Omental fat pad (tissue), 4 donors: ENCODE measurements around the gene CAMSAP1. TPM values are rescaled to one million over a fixed set of nuclear protein-coding genes. Genes with fewer than 3 reads are reported as not detected.
"Not testable (repeated sequence)": the region's sequence is repeated elsewhere in the genome, so short reads cannot be mapped to it uniquely, and the experiment has no call there.

Experiments used
- ATAC-seq: fragments of 150-250 bp; one replicate; pipeline ENCODE4 v1.9.1; 2016; ENCODE audit warnings: mild to moderate bottlenecking, moderate library complexity; ENCODE audit not compliant: low FRiP score
- DNase-seq: peaks from one replicate; pipeline ENCODE4 v3.0.0-alpha.2; 2019; ENCODE audit warnings: low spot score
- total RNA-seq, 4 donors: library from RNA; depleted of rRNA; stranded (reverse); fragments of >200 nt; gene quantifications; one replicate each; pipeline ENCODE4 v1.1.0, GENCODE V29; 2016
- TF ChIP-seq, protein P1 (sequence below), 3 donors: fragments of 450-650 bp; IDR thresholded peaks; one replicate each; pipeline ENCODE4 v1.5.1; 2016 to 2017; ENCODE audit warnings: antibody characterized with exemption in 3 of 3, mild to moderate bottlenecking in 3 of 3, moderate library complexity in 2 of 3

CAMSAP1 gene
- total RNA-seq, 4 donors from 2014 or later, result 22.3 to 52.5 (median 33.2) TPM

DNA sequence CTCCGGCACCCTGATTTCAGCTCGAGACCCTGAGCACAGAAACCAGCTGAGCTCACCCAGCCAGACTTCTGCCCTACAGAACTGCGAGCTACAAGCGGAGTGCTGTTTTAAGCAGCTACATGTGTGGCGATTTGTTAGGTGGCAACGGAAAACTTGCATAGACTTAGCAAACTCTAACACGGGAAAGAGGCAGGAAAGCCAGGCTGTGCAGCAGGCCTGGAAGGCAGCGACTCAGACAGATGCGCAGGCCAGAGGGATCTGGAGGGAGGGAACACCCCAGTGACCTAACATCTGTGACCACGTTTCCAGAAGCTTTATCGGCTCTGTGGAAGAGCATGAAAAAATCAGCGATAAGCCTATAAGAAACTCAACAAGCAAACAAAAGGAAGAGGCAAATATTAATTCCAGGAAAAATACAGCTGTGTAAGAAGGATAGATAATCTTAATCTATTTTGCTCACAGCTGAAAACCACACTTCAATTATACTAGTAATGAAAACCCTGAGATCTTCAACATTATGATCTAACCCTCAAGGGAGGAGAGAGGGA lies 42.9 kb upstream of the CAMSAP1 start:
- no peak for DNase-seq
- no peak for ATAC-seq
- TF ChIP-seq, protein P1, sequence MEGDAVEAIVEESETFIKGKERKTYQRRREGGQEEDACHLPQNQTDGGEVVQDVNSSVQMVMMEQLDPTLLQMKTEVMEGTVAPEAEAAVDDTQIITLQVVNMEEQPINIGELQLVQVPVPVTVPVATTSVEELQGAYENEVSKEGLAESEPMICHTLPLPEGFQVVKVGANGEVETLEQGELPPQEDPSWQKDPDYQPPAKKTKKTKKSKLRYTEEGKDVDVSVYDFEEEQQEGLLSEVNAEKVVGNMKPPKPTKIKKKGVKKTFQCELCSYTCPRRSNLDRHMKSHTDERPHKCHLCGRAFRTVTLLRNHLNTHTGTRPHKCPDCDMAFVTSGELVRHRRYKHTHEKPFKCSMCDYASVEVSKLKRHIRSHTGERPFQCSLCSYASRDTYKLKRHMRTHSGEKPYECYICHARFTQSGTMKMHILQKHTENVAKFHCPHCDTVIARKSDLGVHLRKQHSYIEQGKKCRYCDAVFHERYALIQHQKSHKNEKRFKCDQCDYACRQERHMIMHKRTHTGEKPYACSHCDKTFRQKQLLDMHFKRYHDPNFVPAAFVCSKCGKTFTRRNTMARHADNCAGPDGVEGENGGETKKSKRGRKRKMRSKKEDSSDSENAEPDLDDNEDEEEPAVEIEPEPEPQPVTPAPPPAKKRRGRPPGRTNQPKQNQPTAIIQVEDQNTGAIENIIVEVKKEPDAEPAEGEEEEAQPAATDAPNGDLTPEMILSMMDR (IDR thresholded peaks at IDR 0.05), result no peak

DNA sequence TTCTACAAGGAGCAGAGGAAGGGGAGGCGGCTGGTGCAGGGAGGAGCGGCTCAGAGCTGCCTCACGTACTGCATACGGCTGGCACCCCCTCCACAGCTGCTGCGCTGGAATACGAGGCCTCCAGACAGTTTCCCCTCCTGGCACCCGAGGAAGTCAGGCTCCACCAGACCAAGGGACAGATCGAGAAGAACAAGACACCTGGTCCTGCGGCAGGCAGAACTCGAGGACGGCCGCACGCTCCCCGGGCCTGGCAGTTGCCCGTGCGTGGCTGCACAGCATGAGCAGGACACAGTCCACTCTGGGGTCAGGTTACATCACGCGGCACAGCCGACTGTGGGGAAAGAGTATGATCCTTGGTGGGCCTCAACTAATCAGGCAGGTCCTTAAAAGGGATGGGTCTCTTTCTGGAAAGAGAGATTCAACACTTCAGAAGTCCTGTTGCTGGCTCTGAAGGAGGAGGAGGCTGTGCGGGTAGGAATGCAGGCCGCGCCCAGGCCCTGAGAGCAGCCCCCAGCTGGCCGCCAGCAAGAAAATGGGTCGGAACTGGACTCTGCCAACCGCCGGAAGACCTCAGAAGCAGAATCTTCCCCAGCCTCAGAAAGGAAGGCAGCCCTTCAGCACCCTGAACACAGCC lies 42.3 kb upstream of the CAMSAP1 start:
- ATAC-seq (no peak), DNase-seq (no peak)
- TF ChIP-seq, protein P1 (IDR thresholded peaks at IDR 0.05), result no peak

DNA sequence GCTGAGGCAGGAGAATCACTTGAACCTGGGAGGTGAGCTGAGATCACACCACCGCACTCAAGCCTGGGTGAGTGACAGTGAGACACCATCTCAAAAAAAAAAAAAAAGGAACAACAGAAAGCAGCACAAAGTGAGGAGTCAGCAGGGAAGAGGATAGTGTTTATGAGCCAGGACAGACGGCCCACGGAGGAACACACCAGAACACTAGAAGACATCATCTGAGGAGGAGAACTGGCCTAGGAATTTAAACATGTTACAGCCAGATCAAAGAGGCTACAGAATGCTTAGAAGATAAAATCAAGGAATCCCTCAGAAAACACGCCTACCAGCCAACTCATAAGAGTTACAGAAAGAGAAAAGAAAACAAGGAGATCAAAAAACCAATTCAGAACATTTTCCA lies 41.6 kb upstream of the CAMSAP1 start:
- TF ChIP-seq, protein P1 (IDR thresholded peaks at IDR 0.05), result no peak
- ATAC-seq (no peak), DNase-seq (no peak)

DNA sequence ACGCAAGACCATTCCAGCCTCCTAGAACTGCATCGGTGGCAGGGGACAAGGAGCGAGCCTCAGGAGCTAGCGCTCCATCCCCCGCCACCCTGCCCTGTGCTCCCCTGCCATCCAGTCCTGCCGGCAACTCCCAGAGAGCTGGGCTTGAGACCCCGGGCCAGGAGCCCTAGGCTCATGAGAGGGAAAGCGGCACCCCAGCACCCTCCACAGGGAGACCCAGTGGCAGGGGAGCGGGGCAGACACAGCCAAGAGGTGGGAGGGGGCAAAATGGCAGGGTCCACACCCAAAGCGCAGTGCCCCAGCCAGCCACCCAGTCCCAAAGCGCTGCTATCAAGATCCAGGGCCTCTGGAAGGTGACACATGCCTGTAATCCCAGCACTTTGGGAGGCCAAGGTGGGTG lies 41.1 kb upstream of the CAMSAP1 start:
- ATAC-seq (no peak), DNase-seq (no peak)
- TF ChIP-seq, protein P1 (IDR thresholded peaks at IDR 0.05), result no peak

DNA sequence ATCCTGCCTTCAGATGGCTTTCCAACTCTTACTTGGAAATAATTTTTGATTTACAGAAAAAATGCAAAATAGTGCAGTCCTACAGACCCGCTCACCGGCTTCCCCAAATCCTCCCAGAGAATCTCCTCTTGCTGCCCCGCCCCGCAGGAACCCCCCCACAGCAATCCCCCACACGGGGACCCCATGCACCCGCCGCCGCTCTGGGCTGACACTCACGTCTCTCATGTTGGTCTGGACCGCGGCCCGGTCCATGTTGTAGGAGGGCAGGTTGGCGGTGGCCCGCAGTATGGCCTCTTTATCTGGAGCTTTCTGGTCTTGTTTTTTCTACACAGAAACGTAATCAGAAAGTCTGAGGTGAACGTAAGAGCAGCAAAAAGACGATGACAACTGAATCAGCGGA lies 40.2 kb upstream of the CAMSAP1 start:
- ATAC-seq (no peak), DNase-seq (no peak)
- TF ChIP-seq, protein P1 (IDR thresholded peaks at IDR 0.05), result no peak

DNA sequence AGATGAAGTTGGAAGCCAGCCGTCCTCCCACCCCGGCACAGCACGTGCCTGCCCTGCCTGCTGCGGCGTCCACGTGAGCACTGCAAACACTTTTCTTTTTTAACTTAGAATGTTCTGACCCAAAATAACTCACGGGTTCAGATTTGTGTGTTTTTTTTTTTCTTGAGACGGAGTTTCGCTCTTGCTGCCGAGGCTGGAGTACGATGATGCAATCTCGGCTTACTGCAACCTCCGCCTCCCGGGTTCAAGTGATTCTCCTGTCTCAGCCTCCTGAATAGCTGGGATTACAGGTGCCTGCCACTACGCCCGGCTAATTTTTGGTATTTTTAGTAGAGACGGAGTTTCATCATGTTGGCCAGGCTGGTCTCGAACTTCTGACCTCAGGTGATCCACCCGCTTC lies 39.8 kb upstream of the CAMSAP1 start:
- DNase-seq, ATAC-seq: not testable (repeated sequence)

DNA sequence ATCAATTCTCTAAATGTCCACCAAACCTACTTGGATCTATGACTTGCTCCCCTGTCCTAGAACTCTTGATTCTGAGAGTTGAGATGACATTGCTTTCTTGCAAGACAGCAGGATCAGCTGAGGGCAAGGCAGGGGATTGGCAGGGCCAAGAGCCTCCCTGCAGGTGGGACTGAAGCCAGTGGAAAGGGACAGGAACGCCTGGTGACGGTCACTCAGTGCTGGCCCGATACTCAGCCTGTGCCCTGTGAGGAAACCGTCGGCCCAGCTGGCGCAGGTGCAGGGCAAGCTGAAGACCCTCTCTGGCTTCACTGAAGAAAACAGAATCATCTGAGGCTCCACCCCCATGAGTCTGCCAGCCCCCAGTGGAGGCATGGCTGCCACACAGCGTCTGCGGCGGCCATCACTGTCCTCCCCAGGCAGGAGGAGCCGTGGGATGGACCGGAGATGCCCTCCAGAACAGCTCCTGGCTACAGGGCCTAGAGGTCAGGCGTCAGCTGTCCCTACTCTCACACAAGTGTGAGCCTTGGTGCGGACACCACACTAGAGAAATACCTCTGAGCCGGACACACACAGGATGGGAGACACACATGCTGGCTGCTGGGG lies 39.1 kb upstream of the CAMSAP1 start:
- TF ChIP-seq, protein P1 (IDR thresholded peaks at IDR 0.05), result no peak
- ATAC-seq (no peak), DNase-seq (no peak)
